Left ventricle myocardium inferior (tissue), 1 donor: ENCODE data around the gene LCN10. TPM values are rescaled to one million over a fixed set of nuclear protein-coding genes. Genes with fewer than 3 reads are reported as not detected.

Source experiments
- DNase-seq: peaks from one replicate; pipeline ENCODE4 v3.0.0-alpha.2; 2020
- H3K27ac ChIP-seq: fragments of 200-600 bp; replicated peaks from 2 replicates; pipeline ENCODE4 v1.8.0; 2021
- H3K27me3 ChIP-seq: fragments of 200-600 bp; 2 replicates; pipeline ENCODE4 v1.8.0; 2021; ENCODE audit warnings: low read depth
- H3K36me3 ChIP-seq: fragments of 200-600 bp; 2 replicates; pipeline ENCODE4 v1.8.0; 2021
- H3K4me1 ChIP-seq: fragments of 200-600 bp; 2 replicates; pipeline ENCODE4 v1.8.0; 2021
- H3K4me3 ChIP-seq: fragments of 200-600 bp; 2 replicates; pipeline ENCODE4 v1.8.0; 2021; ENCODE audit warnings: mild to moderate bottlenecking, moderate library complexity
- H3K9me3 ChIP-seq: fragments of 200-600 bp; replicated peaks from 2 replicates; pipeline ENCODE4 v1.8.0; 2021
- intact Hi-C: fragments of 100-400 bp; cut with micrococcal nuclease; formaldehyde crosslinking; loops from one replicate; pipeline ENCODE4 v1.11.0; 2022
- total RNA-seq: library from RNA; stranded (reverse); fragmentation: NEBNext Ultra II Directional; extraction: Animal tissue kit (Norgen Biotek cat#: 25700); gene quantifications from one replicate; pipeline ENCODE4 v1.2.1, GENCODE V29; 2021
- TF ChIP-seq, protein P1 (sequence below): fragments of 200-600 bp; IDR thresholded peaks from 2 replicates; pipeline ENCODE4 v1.8.0; 2021; ENCODE audit warnings: antibody characterized with exemption, mild to moderate bottlenecking, borderline replicate concordance
- donor health status: DM: no; HTN: yes; CAD: no; lungs with severe emphysema.

LCN10 gene
- total RNA-seq, 1 donor from 2014 or later, result 9.6 TPM

GRCh38 chr9:136782452-136782851 is 39.7 kb upstream of the LCN10 start:
- intact Hi-C loops, result no loop called here
- TF ChIP-seq, protein P1, sequence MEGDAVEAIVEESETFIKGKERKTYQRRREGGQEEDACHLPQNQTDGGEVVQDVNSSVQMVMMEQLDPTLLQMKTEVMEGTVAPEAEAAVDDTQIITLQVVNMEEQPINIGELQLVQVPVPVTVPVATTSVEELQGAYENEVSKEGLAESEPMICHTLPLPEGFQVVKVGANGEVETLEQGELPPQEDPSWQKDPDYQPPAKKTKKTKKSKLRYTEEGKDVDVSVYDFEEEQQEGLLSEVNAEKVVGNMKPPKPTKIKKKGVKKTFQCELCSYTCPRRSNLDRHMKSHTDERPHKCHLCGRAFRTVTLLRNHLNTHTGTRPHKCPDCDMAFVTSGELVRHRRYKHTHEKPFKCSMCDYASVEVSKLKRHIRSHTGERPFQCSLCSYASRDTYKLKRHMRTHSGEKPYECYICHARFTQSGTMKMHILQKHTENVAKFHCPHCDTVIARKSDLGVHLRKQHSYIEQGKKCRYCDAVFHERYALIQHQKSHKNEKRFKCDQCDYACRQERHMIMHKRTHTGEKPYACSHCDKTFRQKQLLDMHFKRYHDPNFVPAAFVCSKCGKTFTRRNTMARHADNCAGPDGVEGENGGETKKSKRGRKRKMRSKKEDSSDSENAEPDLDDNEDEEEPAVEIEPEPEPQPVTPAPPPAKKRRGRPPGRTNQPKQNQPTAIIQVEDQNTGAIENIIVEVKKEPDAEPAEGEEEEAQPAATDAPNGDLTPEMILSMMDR, result no peak
- H3K4me1 ChIP-seq, result peaks cover 2% of the 10 kb centered on the region

DNA sequence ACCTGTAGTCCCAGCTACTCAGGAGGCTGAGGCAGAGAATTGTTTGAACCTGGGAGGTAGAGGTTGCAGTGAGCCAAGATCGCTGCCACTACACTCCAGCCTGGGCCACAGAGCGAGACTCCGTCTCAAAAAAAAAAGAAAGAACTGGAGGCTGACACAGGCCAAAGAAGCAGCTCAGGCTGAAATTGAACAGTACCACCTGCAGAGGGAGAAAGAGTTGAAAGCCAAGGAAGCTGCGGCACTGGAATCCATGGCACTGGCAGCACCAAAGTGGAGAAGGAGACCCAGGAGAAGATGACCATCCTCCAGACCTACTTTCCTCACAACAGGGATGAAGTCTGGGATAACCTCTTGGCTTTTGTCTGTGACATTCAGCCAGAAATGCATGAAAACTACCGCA is 37.1 kb upstream of the LCN10 start:
- Histone ChIP-seq H3K27me3 (no peaks in the 10 kb centered on the region), H3K36me3 (no peaks in the 10 kb centered on the region), H3K4me3 (no peak overlapping the region), H3K4me1 (no peaks in the 10 kb centered on the region), H3K9me3 (no peaks in the 10 kb centered on the region), H3K27ac (no peak overlapping the region)
- no peak for DNase-seq
- TF ChIP-seq, protein P1, result no peak
- intact Hi-C loops, result no loop called here

More at GRCh38 chr9:136782452-136782851, 39.7 kb upstream of the LCN10 start:
- H3K27me3 ChIP-seq, result no peaks in the 10 kb centered on the region
- no peak overlapping the region for H3K27ac ChIP-seq
- H3K36me3 ChIP-seq, result no peaks in the 10 kb centered on the region
- no peaks in the 10 kb centered on the region for H3K9me3 ChIP-seq
- no peak for DNase-seq
- no peak overlapping the region for H3K4me3 ChIP-seq

- TF ChIP-seq, protein P1, result no peak
- intact Hi-C loops, result no loop called here
- no peaks in the 10 kb centered on the region for H3K36me3 ChIP-seq
- H3K27ac ChIP-seq, result no peak overlapping the region
- peaks cover 11% of the 10 kb centered on the region for H3K9me3 ChIP-seq
- no peaks in the 10 kb centered on the region for H3K27me3 ChIP-seq
- no peaks in the 10 kb centered on the region for H3K4me1 ChIP-seq
- no peak overlapping the region for H3K4me3 ChIP-seq
- DNase-seq, result no peak
Observed at GRCh38 chr9:136777359-136777758, 34.6 kb upstream of the LCN10 start.

DNA sequence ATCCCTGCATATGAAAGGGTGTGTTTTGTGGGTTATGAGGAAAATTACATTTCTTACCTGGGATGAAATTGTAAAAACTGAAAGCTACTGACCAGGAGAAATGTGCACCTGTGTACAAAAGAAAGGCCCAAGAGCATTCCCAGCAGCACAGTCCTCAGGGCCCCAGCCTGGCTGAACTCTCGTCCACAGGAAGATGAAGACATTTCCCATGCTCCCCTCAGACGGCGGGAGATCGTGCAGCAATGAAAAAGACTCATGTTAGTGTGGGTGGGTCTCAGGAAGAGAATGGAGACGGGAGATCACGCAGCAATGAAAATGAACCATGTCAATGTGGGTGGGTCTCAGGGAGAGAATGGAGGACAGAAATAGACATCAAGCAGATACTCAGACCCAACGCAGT is 34.2 kb upstream of the LCN10 start:
- intact Hi-C loops, result no loop called here
- no peak for DNase-seq

GRCh38 chr9:136775191-136775590 is 32.5 kb upstream of the LCN10 start:
- Histone ChIP-seq H3K4me1 (no peaks in the 10 kb centered on the region), H3K4me3 (no peak overlapping the region), H3K9me3 (peaks cover 11% of the 10 kb centered on the region), H3K36me3 (no peaks in the 10 kb centered on the region), H3K27ac (no peak overlapping the region), H3K27me3 (no peaks in the 10 kb centered on the region)
- TF ChIP-seq, protein P1, result no peak
- no peak for DNase-seq
- intact Hi-C loops, result no loop called here

More for the DNA sequence above, 34.2 kb upstream of the LCN10 start:
- Histone ChIP-seq H3K27me3 (no peaks in the 10 kb centered on the region), H3K9me3 (peaks cover 11% of the 10 kb centered on the region), H3K36me3 (no peaks in the 10 kb centered on the region), H3K4me1 (no peaks in the 10 kb centered on the region), H3K27ac (no peak overlapping the region), H3K4me3 (no peak overlapping the region)
- TF ChIP-seq, protein P1, result no peak
